Skin of body (tissue), 3 donors: ENCODE data around the gene TFAP2C. TPM values are rescaled to one million over a fixed set of nuclear protein-coding genes. Genes with fewer than 3 reads are reported as not detected.
"Not testable (repeated sequence)": the region's sequence is repeated elsewhere in the genome, so short reads cannot be mapped to it uniquely, and the experiment has no call there.

ENCODE experiments used
- DNase-seq: peaks from one replicate; lab custom pipeline; 2025; lab: John Stamatoyannopoulos, UW
- small RNA-seq: library from RNA; depleted of rRNA; stranded (forward); fragments of <200 nt; gene quantifications from one replicate; pipeline ENCODE3, GENCODE V24; 2014; ENCODE audit warnings: low replicate concordance
- total RNA-seq: library from RNA; depleted of rRNA; stranded (reverse); fragments of >200 nt; gene quantifications from one replicate; pipeline ENCODE4 v1.2.3, GENCODE V29; 2014

TFAP2C gene
- total RNA-seq, 1 donor from 2014 or later = 22.8 TPM

GRCh38 chr20:56646599-56646998 is 17.5 kb downstream of the TFAP2C start:
- DNase-seq = no peak

DNA sequence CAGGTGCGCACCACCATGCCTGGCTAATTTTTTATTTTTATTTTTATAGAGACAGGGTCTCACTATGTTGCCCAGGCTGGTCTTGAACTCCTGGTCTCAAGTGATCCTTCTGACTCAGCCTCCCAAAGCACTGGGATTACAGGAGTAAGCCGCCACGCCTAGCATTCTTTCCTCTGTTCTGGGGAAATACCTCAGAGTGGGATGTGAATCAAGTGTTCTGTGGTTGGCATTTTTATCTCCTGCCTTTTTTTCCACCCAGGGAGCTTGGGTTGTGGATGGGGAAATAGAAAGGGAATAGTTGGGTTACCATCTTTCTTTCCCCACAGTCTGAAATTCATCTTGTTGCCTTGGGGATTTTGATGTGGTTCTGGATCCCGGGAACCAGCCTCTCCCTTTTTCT is 24.1 kb downstream of the TFAP2C start:
- DNase-seq = no peak

- no peak for DNase-seq
These were observed 27.5 kb downstream of the TFAP2C start for GRCh38 chr20:56656632-56657031.

- no peak for DNase-seq
These were observed 28.8 kb downstream of the TFAP2C start for GRCh38 chr20:56657879-56658278.

GRCh38 chr20:56658341-56658947 is 29.3 kb downstream of the TFAP2C start:
- DNase-seq = not testable (repeated sequence)

GRCh38 chr20:56663660-56664059 is 34.6 kb downstream of the TFAP2C start:
- DNase-seq = no peak

DNA sequence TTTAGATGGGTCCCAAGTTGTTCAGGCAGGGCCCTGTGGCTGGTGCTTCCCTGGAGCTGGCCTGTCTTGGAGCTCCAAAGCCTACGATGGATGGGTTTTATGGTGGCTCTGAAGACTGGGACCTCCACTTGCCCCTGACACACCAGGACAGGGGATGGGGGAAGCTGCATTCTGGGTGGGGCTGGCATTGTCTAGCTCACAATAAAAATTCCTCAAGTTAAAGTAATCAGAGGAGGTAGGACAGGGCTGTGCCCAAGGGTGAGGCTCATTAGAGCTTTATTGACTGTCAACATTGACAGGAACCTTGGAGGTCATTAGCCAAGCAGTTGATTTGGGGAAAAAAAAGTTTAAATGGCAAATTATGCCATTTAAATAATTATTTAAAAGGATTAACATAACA is 35.7 kb downstream of the TFAP2C start:
- no peak for DNase-seq

- no peak for DNase-seq
These were observed 36.7 kb downstream of the TFAP2C start for GRCh38 chr20:56665806-56666205.

DNA sequence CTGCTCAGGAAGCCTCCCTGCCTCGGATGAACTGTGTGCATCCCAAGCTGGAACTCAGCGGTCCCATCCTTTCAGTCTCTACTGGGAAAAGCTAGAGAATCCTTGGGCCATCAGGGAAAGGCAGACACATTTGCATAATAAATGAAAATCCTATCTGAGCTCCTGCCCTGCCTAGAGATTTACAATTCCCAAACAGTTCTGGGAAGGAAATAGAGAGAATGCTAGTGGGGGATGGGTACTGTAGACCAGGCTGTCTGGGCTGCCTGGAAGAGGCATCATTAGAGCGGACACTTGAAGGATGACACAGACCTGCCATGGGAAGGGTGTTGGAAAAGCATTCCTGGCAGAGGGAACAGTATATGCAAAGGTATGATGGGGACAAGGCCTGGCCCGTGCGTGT is 44.3 kb downstream of the TFAP2C start:
- no peak for DNase-seq

DNA sequence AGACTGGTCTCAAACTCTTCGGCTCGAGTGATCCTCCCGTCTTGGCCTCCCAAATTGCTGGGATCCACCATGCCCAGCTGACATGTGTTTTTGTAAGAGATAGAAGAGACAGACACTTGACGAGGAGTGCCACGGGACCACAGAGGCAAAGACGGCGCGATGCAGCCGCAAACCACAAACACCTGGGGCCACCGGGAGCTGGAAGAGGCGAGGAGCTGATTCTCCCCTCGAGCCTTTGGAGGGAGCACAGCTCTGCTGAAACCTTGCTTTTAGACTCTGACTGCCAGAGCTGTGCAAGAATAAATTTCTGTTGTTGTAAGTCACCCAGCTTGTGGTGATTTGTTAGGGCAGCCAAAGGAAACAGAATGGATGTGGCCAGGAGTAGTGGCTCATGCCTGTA is 46.9 kb downstream of the TFAP2C start:
- DNase-seq = no peak

DNA sequence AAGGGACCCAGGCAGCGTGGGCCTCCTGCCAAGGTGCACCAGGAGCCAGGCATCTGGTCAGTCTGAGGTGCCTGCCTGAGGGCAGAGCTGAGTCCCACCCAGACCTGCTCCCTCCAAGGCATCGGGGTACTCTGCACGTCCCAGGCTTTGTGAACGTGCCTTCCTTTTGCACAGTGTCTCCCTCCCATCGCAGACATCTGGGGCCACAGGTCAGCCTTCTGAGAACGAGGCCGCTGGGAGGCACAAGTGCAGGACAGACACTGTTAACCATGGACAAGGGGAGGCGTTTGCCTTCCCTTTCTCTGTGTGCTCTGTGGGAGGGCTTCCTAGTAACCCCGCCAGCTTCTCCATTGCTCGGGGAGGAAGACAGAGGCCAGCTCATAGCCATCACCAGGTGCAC is 47.6 kb downstream of the TFAP2C start:
- DNase-seq = no peak

GRCh38 chr20:56683077-56683865 is 54.2 kb downstream of the TFAP2C start:
- no peak for DNase-seq

DNA sequence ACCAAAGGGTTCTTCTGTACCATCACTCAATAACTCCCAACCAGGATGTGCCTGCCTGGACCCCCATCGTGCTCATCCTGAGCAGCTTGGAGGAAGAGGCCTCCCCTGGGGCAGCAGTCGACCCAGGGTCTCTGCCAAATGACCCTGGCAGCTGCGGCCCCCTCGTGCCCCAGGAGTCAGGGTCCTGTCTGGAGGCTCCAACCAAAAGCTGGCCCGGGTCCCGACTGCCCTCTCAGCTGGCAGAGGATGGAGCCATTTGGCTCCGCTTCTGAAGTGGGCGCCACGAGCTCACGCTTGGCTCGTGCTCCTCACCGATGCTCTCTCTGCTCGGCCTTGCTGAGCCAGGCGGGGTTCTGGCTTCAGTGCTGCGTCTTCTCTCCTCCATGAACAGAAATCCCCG is 56.8 kb downstream of the TFAP2C start:
- DNase-seq = no peak

- no peak for DNase-seq
These were observed 58.0 kb downstream of the TFAP2C start for GRCh38 chr20:56687061-56687460.

DNA sequence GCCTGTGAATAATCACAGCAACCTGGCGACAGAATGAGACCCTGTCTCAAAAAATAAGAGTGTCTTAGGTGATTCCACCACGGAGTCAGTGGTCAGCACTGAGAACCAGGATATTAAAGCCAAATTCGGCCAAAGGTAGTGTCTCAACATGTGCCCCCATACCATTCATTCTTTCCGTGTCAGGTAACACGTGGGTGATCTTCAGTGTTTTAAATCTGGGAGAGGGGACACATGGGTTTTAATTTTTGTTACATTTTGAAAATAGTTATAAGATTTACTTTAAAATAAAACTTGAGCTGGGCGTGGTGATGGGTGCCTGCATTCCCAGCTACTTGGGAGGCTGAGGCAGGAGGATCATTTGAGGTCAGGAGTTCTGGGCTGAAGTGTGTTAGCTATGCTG is 59.0 kb downstream of the TFAP2C start:
- DNase-seq = no peak

Small RNA genes within 50 kb of the gene (small RNA-seq; reads per million reads assigned to genes)
- not detected for gene RN7SL170P
- not detected for gene RNU6-1146P

Other genes with a start within 250 kb of the TFAP2C start
- gene AURKA, start 237.1 kb upstream of the TFAP2C start, total RNA-seq = 8.3 TPM
- gene CSTF1, start 236.7 kb upstream of the TFAP2C start, total RNA-seq = 23.0 TPM
- gene CASS4, start 217.0 kb upstream of the TFAP2C start, total RNA-seq = 0.89 TPM
- 44.7 TPM for gene RTF2, start 160.7 kb upstream of the TFAP2C start, total RNA-seq
- gene FAM209A, start 104.6 kb upstream of the TFAP2C start, total RNA-seq = not detected
- gene FAM209B, start 96.1 kb upstream of the TFAP2C start, total RNA-seq = not detected